Measurements from ENCODE around the gene SLC5A10.
"Not testable (repeated sequence)": the region's sequence is repeated elsewhere in the genome, so short reads cannot be mapped to it uniquely, and the experiment has no call there.

SLC5A10 gene

GRCh38 chr17:19038730-19039129 lies 86.8 kb downstream of the SLC5A10 start:
- not testable (repeated sequence) for DNase-seq (ENCODE audit: low read depth in 2 of 3, low spot score in 1 of 3)

- DNase-seq (ENCODE audit: low read depth in 2 of 3, low spot score in 1 of 3), result not testable (repeated sequence)
Observed at GRCh38 chr17:19040350-19040749, 88.4 kb downstream of the SLC5A10 start.

DNA sequence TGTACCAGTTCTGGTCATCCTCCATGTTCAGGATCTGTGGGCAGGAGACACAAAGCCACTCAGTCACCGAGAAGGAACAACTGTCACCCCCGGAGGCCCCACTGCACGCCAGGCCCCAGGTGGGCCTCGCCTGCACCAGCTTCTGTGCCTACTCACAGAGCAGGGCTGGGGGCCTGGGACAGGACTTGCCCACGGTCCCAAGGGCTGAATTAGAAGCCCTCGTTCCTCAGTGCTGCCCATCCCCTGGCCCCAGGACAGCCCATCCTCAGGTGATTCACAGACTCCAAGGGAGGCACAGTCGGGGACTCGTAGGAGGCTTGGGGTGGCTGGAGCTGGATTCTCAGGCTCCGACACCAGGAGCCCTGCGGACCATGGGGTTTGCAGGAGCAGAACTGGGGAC lies 89.9 kb downstream of the SLC5A10 start:
- not testable (repeated sequence) for DNase-seq (ENCODE audit: low read depth in 2 of 3, low spot score in 1 of 3)

DNA sequence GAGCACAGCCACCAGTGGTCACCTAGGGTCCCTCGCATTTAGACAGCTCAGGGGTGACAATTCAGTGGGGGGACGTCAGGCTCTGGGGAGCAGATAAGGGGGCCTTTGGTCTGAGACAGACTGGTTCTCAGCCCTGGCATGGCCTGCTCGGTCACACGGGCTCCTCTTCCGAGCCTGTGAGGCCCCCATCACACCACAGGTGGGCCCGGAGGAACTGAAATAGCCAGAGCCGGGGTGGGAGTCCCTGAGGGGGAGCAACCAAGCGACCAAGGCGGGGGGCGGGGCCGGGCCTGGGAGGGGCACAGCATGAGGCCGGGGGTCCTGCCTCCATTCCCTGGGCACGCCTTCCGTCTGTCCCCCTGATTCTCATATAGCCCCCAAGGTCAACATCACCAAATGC lies 90.4 kb downstream of the SLC5A10 start:
- not testable (repeated sequence) for DNase-seq (ENCODE audit: low read depth in 2 of 3, low spot score in 1 of 3)

- not testable (repeated sequence) for DNase-seq (ENCODE audit: low read depth in 2 of 3, low spot score in 1 of 3)
Observed at GRCh38 chr17:19043032-19043431, 91.1 kb downstream of the SLC5A10 start.

DNA sequence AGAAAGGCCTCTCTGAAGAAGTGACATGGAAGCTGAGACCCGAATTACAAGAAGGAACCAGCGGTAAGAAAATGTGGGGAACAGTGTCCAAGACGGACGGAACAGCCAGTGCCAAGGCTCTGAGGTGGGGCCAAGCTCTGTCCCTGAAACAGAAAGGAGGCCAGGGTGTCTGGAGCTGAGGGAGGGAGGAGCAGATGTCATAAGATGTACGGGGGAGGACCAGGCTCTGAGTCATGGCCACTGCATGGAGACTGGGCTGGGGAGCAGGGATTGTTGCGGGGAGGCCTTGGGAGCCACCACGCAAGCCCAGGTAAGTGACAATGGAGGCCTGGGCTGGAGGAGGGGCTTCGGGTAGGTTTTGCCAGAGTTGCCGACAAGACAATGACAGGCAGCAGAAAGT lies 92.7 kb downstream of the SLC5A10 start:
- DNase-seq (ENCODE audit: low read depth in 2 of 3, low spot score in 1 of 3), result not testable (repeated sequence)

GRCh38 chr17:19046782-19047375 lies 94.9 kb downstream of the SLC5A10 start, which contains the start of gene GRAP:
GRAP (minus strand) TSS chr17:19046957; CDS start chr17:19046926, 31 bp downstream.
- DNase-seq (ENCODE audit: low read depth in 2 of 3, low spot score in 1 of 3), result not testable (repeated sequence)

GRCh38 chr17:19047510-19047909 lies 95.5 kb downstream of the SLC5A10 start:
- DNase-seq (ENCODE audit: low read depth in 2 of 3, low spot score in 1 of 3), result not testable (repeated sequence)

- not testable (repeated sequence) for DNase-seq (ENCODE audit: low read depth in 2 of 3, low spot score in 1 of 3)
Observed at GRCh38 chr17:19048826-19049225, 96.9 kb downstream of the SLC5A10 start.

DNA sequence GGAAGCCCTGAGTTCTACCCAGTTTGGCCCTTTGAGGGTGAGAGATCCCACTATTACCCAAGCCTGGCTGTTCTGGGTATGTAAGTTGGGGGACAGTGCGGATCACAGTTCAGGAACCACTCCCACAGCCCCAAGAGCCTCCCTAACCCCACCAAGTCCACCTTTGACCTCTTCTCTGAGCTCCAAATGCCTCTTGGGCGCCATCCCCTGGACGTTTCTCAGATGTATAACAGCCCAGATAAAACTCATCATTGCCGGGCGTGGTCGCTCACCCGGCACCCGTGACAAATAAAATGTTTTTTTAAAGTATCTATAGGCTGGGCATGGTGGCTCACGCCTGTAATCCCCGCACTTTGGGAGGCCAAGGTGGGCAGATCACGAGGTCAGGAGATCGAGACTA lies 103.5 kb downstream of the SLC5A10 start:
- not testable (repeated sequence) for DNase-seq (ENCODE audit: low read depth in 2 of 3, low spot score in 1 of 3)

DNA sequence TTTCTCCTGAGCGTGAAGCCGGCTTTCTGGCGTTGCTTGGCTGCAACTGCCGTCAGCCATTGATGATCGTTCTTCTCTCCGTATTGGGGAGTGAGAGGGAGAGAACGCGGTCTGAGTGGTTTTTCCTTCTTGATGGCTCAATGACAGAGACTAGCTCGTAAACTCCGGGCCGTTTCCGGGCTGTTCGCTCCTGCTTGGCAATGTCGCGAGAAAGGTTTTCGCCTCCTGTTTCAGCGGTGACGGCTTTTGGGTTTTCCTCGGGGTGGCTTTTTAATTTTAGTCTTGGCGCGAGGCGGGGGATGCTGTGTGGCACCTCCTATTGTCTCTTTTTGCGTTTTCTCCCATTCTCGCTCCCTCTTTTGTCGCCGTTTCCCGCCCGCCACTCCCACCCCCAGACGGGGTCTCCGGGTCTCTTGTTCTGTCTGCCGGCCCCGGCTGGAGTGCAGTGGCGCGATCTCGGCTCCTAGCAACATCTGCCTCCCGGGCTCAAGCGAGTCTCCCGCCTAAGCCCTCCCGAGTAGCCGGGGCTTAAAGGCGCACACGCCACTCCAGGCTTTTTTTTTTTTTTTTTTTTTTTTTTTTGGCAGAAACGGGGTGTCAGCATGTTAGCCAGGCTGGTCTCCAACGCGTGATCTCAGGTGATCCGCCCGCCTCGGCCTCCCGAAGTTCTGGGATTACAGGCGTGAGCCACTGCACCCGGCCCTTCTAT lies 110.2 kb downstream of the SLC5A10 start:
- DNase-seq (ENCODE audit: low read depth in 2 of 3, low spot score in 1 of 3), result peak in 1 of 3 donors; percentile 97

DNA sequence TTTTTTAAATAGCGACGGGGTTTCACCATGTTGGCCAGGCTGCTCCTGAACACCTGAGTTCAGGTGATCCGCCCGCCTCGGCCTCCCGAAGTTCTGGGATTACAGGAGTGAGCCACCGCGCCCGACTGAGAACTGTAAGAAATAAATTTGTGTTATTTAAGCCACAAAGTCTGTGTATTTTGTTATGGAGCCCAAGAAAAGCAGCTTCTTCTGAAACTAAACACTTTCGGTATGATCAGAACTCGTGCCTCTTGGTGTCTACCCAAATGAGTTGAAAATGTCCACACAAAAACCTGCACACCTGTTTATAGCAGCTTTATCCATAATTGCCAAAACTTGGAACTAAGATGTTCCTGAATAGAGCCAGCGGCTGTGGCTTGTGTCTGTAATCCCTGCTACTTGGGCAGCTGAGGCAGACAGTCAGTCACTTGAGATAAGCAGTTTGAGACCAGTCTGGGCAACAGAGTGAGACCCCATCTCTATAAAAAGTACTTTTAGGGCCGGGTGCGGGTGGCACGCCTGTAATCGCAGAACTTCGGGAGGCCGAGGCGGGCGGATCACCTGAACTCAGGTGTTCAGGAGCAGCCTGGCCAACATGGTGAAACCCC lies 110.9 kb downstream of the SLC5A10 start:
- DNase-seq (ENCODE audit: low read depth in 2 of 3, low spot score in 1 of 3), result not testable (repeated sequence)

DNA sequence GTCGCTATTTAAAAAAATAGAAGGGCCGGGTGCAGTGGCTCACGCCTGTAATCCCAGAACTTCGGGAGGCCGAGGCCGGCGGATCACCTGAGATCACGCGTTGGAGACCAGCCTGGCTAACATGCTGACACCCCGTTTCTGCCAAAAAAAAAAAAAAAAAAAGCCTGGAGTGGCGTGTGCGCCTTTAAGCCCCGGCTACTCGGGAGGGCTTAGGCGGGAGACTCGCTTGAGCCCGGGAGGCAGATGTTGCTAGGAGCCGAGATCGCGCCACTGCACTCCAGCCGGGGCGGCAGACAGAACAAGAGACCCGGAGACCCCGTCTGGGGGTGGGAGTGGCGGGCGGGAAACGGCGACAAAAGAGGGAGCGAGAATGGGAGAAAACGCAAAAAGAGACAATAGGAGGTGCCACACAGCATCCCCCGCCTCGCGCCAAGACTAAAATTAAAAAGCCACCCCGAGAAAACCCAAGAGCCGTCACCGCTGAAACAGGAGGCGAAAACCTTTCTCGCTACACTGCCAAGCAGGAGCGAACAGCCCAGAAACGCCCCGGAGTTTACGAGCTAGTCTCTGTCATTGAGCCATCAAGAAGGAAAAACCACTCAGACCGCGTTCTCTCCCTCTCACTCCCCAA lies 111.5 kb downstream of the SLC5A10 start:
- peak; percentile 81 to 92 (median 82) for DNase-seq (ENCODE audit: low read depth in 2 of 3, low spot score in 1 of 3)

DNA sequence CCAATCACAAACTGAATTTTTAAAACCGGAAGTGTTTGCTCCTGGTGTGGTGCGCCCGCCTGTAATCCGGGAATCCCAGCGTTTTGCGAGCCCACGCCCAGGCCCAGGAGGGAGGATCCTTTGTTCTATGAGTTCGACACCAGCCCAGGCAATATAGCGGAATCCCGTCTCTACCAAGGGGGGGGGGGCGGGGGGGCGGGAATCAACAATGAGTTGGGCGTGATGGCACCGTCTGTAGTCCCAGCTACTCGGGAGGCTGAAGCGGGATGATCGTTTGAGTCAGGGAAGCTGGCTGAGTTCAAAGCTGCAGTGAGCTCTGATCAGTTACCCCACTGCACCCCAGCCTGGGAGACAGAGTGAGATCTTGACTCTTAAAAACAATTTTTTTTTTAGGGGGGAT lies 112.4 kb downstream of the SLC5A10 start:
- not testable (repeated sequence) for DNase-seq (ENCODE audit: low read depth in 2 of 3, low spot score in 1 of 3)

GRCh38 chr17:19070318-19071168 lies 118.6 kb downstream of the SLC5A10 start:
- DNase-seq (ENCODE audit: low read depth in 2 of 3, low spot score in 1 of 3), result not testable (repeated sequence)
